ENCODE data around the gene ROBO2.

ROBO2 gene

DNA sequence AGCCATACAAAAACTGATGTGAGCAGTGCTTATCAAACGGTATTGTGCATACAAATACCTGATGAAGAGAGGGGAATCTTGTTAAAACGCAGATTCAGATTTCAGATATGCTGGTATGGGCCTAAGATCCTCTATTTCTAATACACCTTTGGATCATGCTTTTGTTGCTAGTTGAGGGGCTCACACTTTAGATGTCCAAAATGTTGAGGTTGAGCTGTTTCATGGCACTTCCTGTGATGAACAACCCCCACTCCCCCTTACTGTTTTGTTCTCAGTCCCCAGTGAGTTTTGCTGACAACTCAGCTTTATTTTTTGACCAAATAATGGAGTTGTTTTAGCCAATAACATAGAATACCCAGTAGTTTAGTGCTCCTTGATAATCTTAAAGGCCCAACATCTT lies 53.2 kb downstream of the ROBO2 start:
- Histone ChIP-seq H3K27ac (no peak overlapping the region), H3K4me3 (no peak overlapping the region)

DNA sequence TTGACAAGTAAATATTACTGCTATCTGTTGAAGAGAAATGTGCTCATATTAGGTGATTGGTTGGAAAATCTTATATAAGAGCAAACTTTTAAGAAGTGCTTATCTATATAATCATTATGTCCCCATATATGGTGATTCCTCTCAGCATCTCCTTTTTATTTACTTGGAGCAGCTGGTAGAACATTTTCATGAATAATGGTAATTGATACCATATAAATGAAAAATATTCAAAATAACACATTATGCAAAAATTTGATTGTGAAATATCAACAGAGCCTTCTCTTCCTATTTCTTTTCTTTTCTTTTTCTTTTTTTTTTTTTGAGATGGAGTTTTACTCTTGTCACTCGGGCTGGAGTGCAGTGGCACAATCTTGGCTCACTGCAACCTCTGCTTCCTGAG lies 56.2 kb downstream of the ROBO2 start:
- H3K27ac ChIP-seq = no peak overlapping the region
- H3K4me3 ChIP-seq = no peak overlapping the region

DNA sequence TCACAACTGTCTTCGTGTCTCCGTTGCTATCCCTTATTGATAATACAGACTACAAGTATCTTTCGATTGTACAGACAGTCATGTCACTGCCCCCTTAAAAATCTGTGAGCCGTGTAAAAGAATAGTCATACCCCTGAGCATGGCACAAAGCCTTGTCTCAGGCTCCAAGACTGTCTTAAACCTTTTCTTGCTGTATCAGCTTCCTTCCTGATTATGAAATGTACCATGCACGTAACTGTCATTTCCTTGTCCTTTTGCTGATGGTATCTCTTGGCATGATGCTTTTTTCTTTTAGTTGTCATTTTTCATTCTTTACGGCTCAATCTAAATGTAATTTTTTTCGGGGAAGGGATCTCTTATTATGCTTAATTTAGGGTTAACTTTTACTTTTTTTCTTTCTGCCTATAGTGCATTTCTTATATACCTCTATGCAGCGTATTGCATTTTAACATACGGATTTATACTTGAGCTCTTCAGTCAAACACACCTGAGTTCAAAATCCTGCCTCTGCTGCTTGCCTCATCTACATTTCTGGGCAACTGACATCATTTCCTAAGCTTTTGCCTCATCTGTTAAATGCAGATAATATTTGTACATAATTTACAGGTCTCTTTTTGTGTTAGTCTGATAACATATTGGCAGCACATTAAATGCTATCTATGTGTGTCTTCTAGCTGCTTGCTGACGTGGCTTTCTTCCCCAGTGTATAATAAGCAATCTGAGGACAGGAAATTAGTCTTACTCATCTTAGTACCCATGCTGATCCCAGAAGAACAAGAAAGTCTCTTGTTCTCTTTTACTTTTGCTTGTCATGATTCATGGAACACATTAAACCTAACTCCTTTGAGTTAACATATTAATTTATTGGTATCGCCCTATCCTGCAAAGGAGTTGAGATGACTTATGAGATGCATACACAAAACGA lies 57.3 kb downstream of the ROBO2 start:
- no peak overlapping the region for H3K4me3 ChIP-seq
- no peak overlapping the region for H3K27ac ChIP-seq

DNA sequence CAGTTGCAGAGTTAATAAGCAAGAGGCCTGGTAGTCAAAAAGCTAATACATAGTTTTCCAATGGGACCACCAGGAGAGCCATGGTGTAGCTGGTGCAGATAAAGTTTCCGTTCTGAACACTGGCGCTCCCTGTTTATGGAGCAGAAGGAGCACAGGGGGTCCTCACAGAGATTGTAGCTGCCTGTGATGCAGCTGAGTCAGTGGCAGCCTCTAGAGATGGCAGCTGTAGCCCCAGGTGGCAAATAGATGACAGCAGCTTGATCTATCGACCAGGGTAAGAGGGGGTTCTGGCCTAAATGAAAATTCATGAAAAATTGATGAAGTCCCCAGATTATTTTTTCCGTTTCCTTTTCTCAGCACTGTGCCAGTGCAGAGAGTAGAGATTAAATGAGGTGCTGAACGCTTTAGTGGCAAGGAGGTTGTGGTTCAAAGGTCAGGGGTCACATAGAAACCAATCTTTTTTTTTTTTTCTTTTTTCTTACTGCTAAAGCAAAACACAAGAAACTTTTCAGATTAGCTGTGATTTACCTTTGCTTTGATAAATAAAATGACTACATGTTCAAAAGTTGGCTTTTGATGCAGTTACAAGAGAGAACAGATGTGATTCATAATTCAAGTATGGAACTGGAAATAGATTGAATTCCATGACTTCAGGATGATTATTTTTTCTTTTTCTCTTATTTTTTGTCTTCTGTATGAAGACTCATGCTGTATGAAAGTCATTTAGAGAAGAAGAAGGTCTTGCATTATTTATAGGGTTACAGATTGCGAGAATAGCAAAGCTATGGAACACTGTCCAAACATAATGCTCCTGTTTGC lies 63.3 kb downstream of the ROBO2 start:
- H3K4me3 ChIP-seq = no peak overlapping the region
- H3K27ac ChIP-seq = no peak overlapping the region

DNA sequence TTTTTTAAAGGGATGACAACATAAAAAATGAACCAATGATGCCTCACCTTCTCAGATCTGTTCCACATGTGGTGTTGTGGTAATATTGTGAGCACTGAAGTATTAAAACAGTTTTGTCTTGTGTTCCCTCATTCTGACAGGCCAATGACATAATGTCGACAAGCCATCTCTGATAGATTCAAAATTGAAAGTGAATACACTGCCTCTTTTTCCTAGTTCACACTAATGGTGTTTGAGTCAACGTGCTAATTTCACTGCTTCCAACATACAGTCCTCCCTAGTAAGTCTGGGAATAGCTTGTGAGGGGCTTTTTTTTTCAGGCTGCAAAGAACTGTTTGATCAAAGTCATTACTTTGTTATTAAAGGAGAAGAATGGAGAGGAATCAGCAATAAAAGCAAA lies 82.8 kb downstream of the ROBO2 start:
- Histone ChIP-seq H3K4me3 (no peak overlapping the region), H3K27ac (no peak overlapping the region)

GRCh38 chr3:77125966-77126365 lies 86.1 kb downstream of the ROBO2 start:
- Histone ChIP-seq H3K27ac (no peak overlapping the region), H3K4me3 (no peak overlapping the region)

GRCh38 chr3:77134769-77135168 lies 94.9 kb downstream of the ROBO2 start:
- Histone ChIP-seq H3K4me3 (no peak overlapping the region), H3K27ac (no peak overlapping the region)

DNA sequence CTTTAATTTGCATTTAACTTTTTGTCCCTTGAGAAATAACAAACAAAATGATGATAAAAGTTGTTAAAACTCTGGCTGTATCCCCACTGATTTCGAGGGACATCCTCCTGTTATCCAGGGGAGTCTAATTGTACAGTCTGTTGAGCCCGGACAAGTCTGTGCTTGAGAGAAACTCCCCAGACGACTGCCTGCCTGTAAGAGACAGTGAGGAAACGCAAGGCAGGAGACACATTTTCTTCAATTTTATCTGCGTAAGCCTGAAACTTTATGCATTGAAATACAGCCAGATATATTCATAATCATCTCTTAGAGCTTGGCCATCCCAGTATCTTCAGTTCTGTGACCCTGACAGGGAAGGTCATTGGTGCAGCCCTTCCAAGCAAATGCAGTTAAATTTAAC lies 97.7 kb downstream of the ROBO2 start:
- H3K4me3 ChIP-seq = no peak overlapping the region
- H3K27ac ChIP-seq = no peak overlapping the region

GRCh38 chr3:77139624-77140023 lies 99.7 kb downstream of the ROBO2 start:
- H3K4me3 ChIP-seq = no peak overlapping the region
- H3K27ac ChIP-seq = no peak overlapping the region

DNA sequence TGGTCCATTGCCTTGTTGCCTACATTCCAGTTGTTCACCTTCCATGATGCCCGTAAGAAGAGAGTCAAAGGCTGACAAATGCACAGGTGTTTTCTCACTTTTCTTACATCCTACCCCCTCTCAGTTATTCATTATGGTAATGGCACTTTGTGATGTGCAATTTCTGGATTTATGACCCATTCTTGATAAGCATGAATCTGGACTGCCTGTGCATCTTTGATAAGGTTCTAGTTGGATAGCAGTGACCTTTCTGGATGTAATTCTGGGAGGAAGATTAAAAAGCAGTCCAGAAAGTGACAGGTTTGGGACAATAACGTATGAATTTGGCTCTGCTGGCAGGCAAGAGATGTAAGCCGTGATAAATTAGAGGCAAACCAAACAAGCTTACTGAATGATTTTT lies 101.5 kb downstream of the ROBO2 start:
- no peak overlapping the region for H3K4me3 ChIP-seq
- H3K27ac ChIP-seq = no peak overlapping the region

- no peak overlapping the region for H3K27ac ChIP-seq
- no peak overlapping the region for H3K4me3 ChIP-seq
These were observed 102.7 kb downstream of the ROBO2 start for GRCh38 chr3:77142578-77142977.

- Histone ChIP-seq H3K27ac (no peak overlapping the region), H3K4me3 (no peak overlapping the region)
These were observed 106.1 kb downstream of the ROBO2 start for GRCh38 chr3:77146004-77146403.

DNA sequence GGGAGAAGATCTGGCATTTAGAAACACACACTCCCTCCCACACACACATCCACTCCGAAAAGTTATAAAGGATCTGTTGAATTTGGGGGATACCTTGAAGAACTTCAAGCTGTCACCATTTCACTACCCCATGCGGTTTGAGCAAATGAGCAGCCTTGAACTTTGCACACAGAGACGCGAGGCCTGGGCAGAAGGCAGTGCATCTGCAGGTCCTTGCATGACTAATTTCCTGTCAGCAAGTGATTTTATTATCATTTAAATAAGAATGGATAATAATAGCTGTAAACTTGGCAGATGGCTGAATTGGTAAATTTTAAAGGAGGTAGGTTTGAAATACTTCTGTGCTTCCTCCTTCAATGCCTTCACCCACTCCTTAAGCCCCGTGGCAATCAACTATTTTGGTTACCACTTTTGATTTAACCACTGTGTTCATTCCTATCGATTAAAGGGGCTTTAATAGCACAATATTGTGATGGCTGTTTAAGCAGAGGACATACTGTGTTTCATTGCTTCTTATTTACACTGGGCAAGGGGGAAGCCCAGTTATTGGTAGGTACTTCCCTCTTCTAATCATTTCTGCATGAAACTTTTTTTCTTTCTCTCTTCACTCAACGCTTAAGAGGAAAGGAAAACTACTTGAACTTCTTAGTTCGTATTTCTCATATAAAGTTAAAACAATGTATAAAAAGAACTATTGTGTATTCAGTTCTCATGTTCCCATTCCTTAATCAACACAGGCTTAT lies 108.1 kb downstream of the ROBO2 start:
- no peak overlapping the region for H3K4me3 ChIP-seq
- no peak overlapping the region for H3K27ac ChIP-seq

GRCh38 chr3:77149382-77149781 lies 109.5 kb downstream of the ROBO2 start:
- Histone ChIP-seq H3K4me3 (no peak overlapping the region), H3K27ac (no peak overlapping the region)

GRCh38 chr3:77150028-77150427 lies 110.1 kb downstream of the ROBO2 start:
- Histone ChIP-seq H3K4me3 (no peak overlapping the region), H3K27ac (no peak overlapping the region)

GRCh38 chr3:77150759-77151158 lies 110.9 kb downstream of the ROBO2 start:
- H3K4me3 ChIP-seq = no peak overlapping the region
- H3K27ac ChIP-seq = no peak overlapping the region

- H3K27ac ChIP-seq = no peak overlapping the region
- no peak overlapping the region for H3K4me3 ChIP-seq
These were observed 119.1 kb downstream of the ROBO2 start for GRCh38 chr3:77158730-77159581.

GRCh38 chr3:77160931-77161497 lies 121.1 kb downstream of the ROBO2 start:
- Histone ChIP-seq H3K4me3 (no peak overlapping the region), H3K27ac (no peak overlapping the region)

- Histone ChIP-seq H3K4me3 (no peak overlapping the region), H3K27ac (no peak overlapping the region)
These were observed 129.9 kb downstream of the ROBO2 start for GRCh38 chr3:77169823-77170222.

Data from skin epidermis (tissue), 12 donors.